ENCODE data around the gene PIAS4.

The PIAS4 gene

DNA sequence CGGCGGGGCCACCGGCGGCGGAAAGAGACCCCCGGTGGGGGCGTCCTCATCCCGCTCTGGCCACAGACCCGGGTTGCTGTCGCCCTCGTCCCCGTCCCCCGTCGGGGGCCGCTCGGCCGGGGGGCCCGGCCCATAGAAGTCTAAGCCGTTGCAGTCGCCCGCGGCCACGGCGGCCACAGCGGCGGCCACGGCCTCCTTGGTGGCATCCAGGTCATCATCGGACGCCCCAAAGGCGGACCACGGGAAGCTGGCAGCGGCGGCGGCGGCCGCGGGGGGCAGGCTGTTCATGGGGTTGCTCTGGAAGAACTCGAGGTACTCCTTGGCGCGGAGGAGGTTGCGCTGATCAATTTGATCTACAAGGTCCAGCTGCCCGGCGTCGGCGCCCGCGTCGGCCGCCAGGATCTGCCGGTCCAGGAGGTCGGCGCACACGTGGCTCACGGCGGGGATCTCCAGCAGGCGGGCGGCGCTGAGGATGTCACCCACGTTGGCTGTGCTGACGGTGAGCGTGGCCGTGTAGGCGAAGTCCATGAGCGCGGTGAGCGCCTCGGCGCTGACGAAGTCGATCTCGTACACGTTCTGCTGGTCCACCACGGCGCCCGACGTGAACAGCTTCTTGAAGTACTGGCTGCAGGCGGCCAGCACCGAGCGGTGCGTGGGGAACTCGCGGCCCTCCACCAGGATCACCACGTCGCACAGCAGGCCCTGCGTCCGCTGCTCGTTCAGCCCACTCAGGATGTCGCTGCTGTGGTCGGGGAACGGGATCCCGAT lies 47.1 kb downstream of the PIAS4 start:
- no peak overlapping the region for H3K4me3 Mint-ChIP-seq
- peaks cover 13% of the 10 kb centered on the region for H3K4me1 Mint-ChIP-seq (ENCODE audit: low read depth)
- H3K27ac Mint-ChIP-seq = no peak overlapping the region
- H3K36me3 Mint-ChIP-seq (ENCODE audit: low read depth) = peaks cover 39% of the 10 kb centered on the region
- H3K27me3 Mint-ChIP-seq (ENCODE audit: low read depth) = no peaks in the 10 kb centered on the region
- no peak for DNase-seq (ENCODE audit: low spot score)
- no peaks in the 10 kb centered on the region for H3K9me3 Mint-ChIP-seq

DNA sequence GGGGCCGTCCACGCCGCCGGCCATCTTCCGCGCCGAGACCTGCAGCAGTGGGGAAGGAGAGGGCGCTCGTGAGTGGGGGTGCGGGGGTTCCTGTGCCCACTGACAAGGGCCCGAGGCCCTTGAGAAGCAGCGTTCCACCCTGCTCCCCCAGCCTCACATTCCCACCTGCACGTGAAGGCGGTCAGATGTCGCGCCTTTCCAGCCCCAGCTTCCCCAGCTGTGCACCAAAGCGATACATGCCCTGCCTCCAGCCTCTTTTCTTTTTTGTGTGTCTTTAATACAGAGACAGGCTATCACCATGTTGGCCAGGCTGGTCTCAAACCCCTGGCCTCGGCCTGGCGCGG lies 47.6 kb downstream of the PIAS4 start:
- no peak for DNase-seq (ENCODE audit: low spot score)
- H3K27ac Mint-ChIP-seq = no peak overlapping the region
- H3K36me3 Mint-ChIP-seq (ENCODE audit: low read depth) = peaks cover 37% of the 10 kb centered on the region
- H3K9me3 Mint-ChIP-seq = no peaks in the 10 kb centered on the region
- H3K27me3 Mint-ChIP-seq (ENCODE audit: low read depth) = no peaks in the 10 kb centered on the region
- peaks cover 12% of the 10 kb centered on the region for H3K4me1 Mint-ChIP-seq (ENCODE audit: low read depth)
- no peak overlapping the region for H3K4me3 Mint-ChIP-seq

DNA sequence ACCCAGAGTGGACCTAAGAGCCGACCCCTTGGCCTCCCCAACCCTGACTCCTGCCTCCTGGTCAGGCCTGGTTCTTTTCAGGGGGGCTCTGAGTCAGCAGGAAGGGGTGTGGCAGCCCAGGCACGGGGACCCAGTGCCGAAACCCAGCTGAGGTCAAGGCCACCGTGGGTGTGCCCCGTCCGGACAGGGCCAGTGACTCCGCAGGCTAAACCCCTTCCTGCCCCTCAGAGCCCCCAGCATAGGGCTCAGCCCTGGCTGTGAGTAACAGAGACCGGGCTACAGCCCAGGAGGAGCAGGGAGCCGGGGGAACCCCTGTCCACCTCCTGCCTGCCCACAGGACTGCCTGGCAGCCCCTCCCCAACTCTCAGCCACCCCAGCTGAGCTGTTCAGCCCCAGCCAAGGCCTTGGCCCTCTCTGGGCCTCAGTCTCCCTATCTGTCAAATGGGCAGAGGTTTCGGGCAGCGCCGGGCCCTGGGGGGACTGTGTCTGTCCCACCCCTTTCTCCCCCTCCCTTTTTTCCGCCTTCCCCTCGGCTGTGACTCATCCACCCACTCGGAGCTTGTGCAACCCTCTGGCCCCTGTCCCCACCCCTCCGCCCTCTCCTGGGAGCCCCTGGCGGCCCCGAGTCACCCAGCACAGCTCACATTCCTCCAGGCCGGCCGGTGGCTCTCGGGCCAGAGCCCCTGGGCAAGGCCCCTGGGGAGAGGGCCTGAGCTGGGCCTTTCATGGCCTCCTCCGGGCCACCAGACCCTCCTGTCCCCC lies 50.6 kb downstream of the PIAS4 start:
- DNase-seq (ENCODE audit: low spot score) = peak; percentile 39
- peaks cover 10% of the 10 kb centered on the region for H3K4me1 Mint-ChIP-seq (ENCODE audit: low read depth)
- no peaks in the 10 kb centered on the region for H3K27me3 Mint-ChIP-seq (ENCODE audit: low read depth)
- H3K27ac Mint-ChIP-seq = no peak overlapping the region
- no peak overlapping the region for H3K4me3 Mint-ChIP-seq
- H3K9me3 Mint-ChIP-seq = no peaks in the 10 kb centered on the region
- peaks cover 21% of the 10 kb centered on the region for H3K36me3 Mint-ChIP-seq (ENCODE audit: low read depth)

DNA sequence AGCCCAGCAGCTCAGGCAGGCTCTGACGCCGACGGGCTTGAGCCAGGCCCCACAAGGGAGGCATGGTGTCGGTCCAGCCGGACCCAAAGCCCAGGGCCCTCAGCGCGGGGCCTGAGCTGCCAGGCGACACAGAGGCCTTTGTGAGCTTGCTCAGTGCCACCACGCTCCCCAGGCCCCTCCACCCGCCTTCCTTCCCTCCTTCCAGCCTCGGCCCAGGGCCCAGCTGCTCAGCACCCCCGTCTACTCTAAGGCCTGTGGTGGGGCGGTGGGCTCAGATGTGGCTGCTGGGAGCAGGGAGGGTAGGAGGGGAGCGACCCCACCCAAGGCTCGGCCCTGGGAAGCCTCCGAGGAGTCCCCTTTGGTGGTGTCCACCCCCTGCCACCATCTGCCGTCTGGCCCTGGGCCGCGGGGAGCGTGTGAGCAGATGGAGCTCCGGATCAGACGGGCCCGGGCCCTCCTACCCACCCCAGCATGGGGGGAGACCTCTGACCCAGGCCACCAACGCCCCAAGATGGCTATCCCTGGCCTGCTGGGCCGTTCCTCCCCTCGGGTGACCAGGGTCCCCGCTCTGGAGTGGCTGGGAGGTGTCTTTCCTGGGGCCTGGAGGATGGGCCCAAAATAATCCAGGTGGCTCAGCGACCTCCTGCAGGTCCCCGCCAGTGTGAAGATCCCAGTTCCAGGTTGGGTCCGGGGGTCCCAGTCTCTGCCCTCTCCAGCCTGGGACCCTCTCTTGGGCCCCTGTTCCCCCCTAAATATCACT lies 51.3 kb downstream of the PIAS4 start:
- H3K27ac Mint-ChIP-seq = no peak overlapping the region
- peaks cover 4% of the 10 kb centered on the region for H3K4me1 Mint-ChIP-seq (ENCODE audit: low read depth)

DNA sequence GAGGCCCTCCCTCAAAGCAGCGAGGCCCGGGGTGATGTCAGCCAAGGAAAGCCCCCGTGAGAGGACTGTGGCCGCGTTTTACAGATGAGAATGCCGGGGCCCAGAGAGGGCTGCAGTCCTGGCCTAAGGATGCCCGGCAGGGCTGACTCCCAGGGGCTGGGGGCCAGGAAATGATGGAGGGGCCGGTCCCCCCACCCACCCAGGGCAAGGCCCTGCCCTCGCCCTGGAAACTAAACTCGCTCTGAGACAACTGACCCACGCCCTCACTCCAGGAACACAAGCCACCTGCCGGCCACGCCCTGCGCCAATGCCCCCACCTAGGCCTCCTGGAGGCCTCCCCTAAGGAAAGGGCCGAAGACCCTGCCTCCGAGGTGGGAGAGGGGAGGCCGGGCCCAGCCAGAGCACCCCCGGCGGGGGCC lies 51.9 kb downstream of the PIAS4 start:
- Mint-ChIP-seq H3K4me1 (ENCODE audit: low read depth) (peaks cover 4% of the 10 kb centered on the region), H3K27ac (no peak overlapping the region), H3K9me3 (no peaks in the 10 kb centered on the region), H3K27me3 (ENCODE audit: low read depth) (no peaks in the 10 kb centered on the region), H3K4me3 (no peak overlapping the region), H3K36me3 (ENCODE audit: low read depth) (peaks cover 17% of the 10 kb centered on the region)
- no peak for DNase-seq (ENCODE audit: low spot score)

More for the DNA sequence above, 51.3 kb downstream of the PIAS4 start:
- no peaks in the 10 kb centered on the region for H3K27me3 Mint-ChIP-seq (ENCODE audit: low read depth)
- DNase-seq (ENCODE audit: low spot score) = no peak
- peaks cover 17% of the 10 kb centered on the region for H3K36me3 Mint-ChIP-seq (ENCODE audit: low read depth)
- H3K4me3 Mint-ChIP-seq = no peak overlapping the region
- H3K9me3 Mint-ChIP-seq = no peaks in the 10 kb centered on the region

DNA sequence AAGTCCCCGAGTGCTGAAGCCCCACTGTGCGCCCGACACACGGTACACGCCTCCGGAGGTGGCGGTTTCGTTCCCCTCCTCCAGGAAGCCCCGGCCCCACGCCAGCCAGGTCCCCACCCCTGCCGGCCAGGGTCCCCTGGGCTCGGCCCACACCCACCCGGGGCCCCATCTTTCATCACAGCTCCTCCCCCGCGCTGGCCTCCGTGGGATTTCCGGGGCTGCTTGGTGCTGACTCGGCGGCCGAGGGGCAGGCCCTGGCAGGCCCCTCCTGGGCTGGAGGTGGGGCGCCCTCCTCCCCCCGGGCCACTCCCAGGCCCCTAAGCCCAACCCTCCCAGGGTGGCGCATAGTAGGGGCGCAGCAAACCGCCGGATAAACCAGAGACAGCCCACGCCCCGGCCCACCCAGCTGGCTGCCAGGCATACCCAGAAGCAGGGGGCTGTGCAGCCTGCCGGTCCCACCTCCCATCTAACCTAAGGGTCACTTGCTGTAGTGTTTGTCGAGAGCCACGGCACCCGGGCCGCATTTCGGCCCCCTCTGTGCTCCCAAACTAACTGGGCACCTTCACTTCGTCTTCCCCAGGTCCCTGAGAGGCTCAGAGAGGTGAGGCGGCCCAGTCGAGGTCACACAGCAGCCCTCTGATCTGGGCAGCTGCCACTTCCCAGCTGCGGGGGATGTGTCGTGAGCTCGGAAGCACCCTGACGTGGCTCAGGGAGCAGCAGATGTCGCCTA lies 52.5 kb downstream of the PIAS4 start:
- no peaks in the 10 kb centered on the region for H3K27me3 Mint-ChIP-seq (ENCODE audit: low read depth)
- peaks cover 4% of the 10 kb centered on the region for H3K4me1 Mint-ChIP-seq (ENCODE audit: low read depth)
- H3K27ac Mint-ChIP-seq = no peak overlapping the region
- no peaks in the 10 kb centered on the region for H3K9me3 Mint-ChIP-seq
- no peak for DNase-seq (ENCODE audit: low spot score)
- no peak overlapping the region for H3K4me3 Mint-ChIP-seq
- H3K36me3 Mint-ChIP-seq (ENCODE audit: low read depth) = peaks cover 17% of the 10 kb centered on the region

DNA sequence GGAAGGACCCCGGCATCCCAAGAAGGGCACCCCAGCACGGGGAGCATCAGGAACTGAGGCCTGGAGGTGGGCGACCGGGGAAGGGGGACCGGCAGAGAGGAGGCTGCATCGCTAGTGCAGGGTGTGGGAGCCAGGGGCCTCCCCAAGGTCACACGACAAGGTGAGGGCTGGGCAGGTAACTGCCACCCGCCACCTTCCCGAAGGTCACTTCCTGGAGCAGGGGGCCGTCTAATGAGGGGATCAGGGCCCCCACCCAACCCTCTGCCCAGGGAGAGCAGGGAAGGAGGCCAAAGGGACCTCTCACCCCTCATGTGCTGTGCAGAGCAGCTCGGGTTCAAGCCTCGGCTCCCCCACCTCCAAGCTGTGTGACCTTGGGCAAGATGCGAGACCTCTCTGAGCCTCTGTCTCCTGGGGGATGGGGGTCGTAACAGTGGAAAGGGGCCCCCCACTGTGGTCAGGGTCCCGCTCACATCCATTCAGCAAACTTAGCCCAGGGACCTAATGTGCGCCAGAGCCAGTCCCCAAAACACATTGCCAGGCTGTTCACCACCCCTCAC lies 53.2 kb downstream of the PIAS4 start:
- Mint-ChIP-seq H3K36me3 (ENCODE audit: low read depth) (peaks cover 12% of the 10 kb centered on the region), H3K4me1 (ENCODE audit: low read depth) (peaks cover 4% of the 10 kb centered on the region), H3K9me3 (no peaks in the 10 kb centered on the region), H3K27ac (no peak overlapping the region), H3K27me3 (ENCODE audit: low read depth) (no peaks in the 10 kb centered on the region), H3K4me3 (no peak overlapping the region)
- no peak for DNase-seq (ENCODE audit: low spot score)

DNA sequence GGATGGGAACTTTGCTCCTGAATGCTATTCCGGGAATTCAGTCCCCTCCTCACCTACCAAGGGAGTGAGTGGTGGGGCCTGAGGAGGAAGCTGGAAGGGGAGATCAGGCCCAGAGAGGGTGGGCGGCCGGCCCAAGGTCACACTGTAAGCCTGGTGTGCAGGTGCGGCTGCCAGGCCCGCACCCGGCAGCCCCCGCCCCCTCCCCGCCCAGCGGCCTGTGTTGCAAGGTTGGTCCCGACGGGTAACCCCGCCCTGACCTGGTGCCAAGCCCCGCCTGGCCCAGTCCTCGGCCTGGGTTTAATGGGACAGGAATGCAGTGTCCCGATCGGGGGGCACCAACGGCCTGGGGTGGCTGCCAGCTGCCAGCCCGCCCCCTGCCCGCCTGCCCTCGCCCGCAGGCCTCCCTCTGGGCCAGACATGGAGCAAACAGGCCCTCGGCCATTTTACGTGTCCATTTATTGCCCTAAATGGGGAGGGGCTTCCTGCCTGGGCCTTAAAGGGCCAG lies 53.7 kb downstream of the PIAS4 start:
- Mint-ChIP-seq H3K27ac (no peak overlapping the region), H3K4me3 (no peak overlapping the region), H3K27me3 (ENCODE audit: low read depth) (no peaks in the 10 kb centered on the region), H3K9me3 (no peaks in the 10 kb centered on the region), H3K4me1 (ENCODE audit: low read depth) (peaks cover 4% of the 10 kb centered on the region), H3K36me3 (ENCODE audit: low read depth) (peaks cover 7% of the 10 kb centered on the region)
- no peak for DNase-seq (ENCODE audit: low spot score)

DNA sequence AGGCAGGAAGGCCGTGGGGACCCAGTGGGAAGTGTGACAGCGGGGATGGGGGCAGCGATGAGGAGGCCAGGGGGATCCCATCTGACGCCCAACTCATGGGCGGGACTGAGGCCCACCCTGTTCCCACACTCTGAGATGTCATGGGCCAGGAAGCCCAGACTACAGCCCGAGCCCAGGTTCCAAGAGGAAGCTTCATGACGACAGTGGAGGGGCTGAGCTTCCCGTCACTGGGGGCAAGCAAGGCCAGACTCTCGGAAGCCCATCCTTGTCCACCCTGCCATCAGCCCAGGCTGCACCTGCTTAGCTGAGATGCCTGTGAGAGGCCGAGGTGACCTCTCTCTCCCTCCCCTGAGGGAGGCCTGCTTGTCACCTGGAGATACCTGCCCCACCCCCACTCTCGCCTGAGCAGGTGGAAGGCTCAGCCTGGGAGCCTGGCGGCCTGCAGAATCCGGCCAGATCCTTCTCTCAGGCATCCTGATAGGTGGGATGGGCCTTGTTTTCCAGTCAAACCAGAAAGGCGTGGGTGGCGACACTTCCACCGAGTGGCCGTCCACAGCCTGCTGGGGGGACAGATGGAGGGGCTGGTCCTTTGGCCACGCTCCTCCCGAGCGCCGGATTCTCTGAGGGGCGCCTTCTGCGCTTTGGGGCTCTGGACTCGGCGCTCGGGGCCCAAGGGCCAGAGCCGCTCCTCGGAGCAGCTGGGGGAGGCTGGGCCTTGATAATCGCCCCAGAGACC lies 54.3 kb downstream of the PIAS4 start:
- Mint-ChIP-seq H3K4me3 (peak overlapping the region; percentile 18), H3K9me3 (no peaks in the 10 kb centered on the region)

DNA sequence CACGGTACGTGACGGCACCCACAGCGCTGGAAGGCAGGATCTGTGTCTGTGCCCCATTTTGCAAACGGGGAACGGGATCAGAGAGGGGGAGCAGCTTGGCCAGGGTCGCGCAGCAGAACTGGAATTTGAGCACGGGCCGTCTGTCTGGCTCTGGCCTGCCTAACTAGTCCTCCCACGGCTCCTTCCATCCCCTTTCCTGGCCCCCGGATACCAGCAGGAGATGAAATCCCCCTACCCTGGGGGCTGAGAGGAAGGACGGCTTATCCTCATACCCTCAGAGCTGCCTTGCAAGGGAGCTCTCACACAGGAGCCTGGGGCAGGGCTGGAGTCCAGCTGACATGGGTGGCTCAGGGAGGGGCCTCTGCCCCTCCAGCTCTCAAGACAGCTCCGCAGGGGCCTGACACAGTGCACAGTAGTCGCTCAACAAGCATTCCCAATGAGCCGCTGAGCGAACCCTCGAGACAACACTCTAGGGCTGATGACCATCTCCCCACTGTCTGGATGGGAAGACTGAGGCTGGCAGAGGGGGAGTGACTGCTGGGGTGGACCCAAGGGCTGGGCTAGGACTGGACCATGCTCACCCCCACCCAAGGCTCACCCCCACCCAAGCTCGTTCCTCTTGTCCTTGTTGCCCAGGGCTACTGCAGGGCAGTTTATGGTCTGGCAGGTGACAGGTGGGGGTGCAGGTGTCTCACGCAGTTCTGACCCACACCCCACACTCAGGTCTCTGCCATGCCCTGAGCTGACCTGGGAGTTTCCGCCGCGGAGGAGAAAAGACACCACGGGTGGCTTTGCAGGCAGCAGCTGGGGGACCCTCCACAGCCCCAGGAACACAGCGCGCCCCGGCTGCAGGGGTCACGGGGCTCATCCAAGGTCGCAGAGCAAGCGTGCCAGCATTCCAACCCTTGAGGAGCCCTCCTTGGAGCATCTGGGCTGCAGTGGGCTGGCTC lies 55.2 kb downstream of the PIAS4 start:
- Mint-ChIP-seq H3K4me3 (peak overlapping the region; percentile 29), H3K9me3 (no peaks in the 10 kb centered on the region)

More for the DNA sequence above, 54.3 kb downstream of the PIAS4 start:
- Mint-ChIP-seq H3K27me3 (ENCODE audit: low read depth) (no peaks in the 10 kb centered on the region), H3K27ac (no peak overlapping the region), H3K4me1 (ENCODE audit: low read depth) (peaks cover 4% of the 10 kb centered on the region), H3K36me3 (ENCODE audit: low read depth) (peaks cover 7% of the 10 kb centered on the region)
- no peak for DNase-seq (ENCODE audit: low spot score)

DNA sequence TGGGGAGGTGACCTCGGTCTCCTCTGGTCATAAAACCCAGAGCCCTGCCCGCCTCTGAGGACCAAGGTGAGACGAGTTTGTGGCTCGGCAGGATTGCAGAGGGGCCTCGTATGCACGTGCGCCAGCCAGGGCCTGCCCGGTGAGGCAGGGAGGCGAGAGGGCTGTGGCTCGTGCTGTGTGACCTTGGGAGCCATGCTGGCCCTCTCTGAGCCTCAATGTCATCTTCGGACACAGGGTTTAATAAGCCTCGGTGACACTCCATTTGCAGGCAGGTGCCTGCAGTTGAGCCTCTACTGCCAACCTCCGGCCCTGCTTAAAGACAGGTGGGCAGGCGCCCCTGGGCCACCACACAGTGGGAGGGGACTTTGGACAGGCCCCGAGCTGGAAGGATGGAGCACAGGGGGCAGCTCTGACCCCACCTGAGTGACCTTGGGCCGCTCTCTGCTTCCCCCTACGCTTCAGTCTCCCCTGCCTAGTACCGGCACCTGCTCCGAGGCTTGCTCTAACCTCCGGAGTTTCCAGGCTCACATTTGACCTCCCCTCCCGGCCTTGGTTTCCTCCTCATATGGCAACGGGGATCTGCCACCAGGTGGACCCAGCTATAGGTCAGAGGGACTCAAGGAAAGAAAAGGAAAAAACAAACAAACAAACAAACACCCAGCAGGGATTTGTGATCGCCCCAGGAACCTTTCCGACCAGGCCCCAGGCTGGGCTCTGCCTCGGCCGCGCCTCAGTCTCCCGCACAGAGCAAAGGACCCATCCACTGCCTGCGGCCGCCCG lies 56.0 kb downstream of the PIAS4 start:
- Mint-ChIP-seq H3K9me3 (no peaks in the 10 kb centered on the region), H3K36me3 (ENCODE audit: low read depth) (peaks cover 3% of the 10 kb centered on the region), H3K27ac (peak overlapping the region; percentile 81), H3K27me3 (ENCODE audit: low read depth) (no peaks in the 10 kb centered on the region), H3K4me1 (ENCODE audit: low read depth) (peaks cover 9% of the 10 kb centered on the region), H3K4me3 (peak overlapping the region; percentile 82)
- DNase-seq (ENCODE audit: low spot score) = no peak

More for the DNA sequence above, 55.2 kb downstream of the PIAS4 start:
- DNase-seq (ENCODE audit: low spot score) = no peak
- Mint-ChIP-seq H3K4me1 (ENCODE audit: low read depth) (peaks cover 3% of the 10 kb centered on the region), H3K27ac (no peak overlapping the region), H3K36me3 (ENCODE audit: low read depth) (peaks cover 4% of the 10 kb centered on the region), H3K27me3 (ENCODE audit: low read depth) (no peaks in the 10 kb centered on the region)
